ENCODE measurements around the gene ETV3. TPM values are rescaled to one million over a fixed set of nuclear protein-coding genes. Genes with fewer than 3 reads are reported as not detected.

The ETV3 gene
- total RNA-seq, 1 experiment from 2014 or later = 11.4 TPM

DNA sequence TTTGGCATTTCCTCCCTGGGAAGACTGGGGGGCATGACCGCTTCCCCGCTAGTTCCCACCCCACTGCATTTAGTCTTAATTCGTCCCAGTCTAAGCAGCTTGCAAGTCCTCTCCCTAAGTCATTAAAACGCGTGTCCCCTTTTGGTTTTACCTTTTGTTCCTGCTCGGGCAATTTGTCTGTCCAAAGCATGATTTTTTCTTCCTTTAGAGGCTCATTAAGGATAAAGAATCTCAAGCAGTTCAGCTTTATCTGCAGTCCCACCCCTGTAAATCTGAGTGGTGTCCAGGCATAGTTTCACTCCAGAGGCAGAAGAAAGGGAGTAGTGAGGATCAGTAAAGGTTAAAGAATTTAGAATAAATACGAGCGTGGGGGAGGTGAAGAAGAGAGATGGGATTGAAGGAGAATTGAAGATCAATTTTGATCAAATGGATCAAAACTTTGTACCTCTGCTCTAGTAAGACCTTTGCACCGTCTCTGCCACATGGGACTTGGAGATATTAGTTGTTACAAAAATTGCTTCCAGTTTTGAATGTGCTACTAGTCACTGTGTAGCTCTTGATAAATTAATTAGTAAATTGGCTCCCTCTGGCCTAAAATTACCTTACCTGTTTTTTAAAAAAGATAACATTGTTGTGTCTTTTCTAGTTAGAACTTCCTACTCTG is 989 bp upstream of the ETV3 start:
- DNase-seq (ENCODE audit: low read depth) = no peak

DNA sequence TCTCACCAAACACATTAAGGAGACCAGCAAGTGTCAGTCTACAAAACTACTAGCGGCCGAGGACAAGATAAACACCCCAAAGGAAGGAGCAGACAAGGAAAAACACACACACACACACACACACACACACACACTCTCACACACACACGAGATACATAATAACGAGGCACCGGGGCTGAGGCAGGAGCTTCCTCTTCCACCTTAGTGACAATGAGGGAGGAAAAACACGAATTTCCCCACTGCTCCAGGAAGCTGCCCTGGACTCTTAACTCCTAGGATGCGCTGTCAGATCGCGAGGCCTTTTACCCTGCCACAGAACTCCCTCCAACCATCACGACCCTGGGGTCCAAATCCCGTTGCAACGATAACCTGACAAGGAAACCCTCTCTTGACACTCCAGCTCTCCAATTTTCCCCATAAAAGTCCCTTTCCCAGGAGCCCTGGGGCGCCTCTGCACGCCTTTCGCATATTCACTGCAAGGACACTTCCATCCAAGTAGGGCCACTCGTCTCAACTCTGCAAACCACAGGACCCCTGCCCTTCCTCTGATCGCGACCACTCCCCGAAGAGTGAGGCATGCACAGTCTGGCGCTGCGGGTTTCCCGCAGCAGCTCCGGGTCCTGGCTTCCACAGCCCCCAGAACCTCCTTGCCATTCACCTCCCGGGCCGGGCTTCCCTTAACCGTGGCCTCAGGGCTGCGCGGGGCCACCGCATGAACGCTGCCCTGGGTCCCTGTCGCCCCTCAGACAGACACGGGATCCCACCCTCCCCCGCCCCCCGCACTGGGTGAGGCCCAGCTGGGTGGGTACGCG is 581 bp downstream of the ETV3 start:
- peak; percentile 33 for DNase-seq (ENCODE audit: low read depth)

DNA sequence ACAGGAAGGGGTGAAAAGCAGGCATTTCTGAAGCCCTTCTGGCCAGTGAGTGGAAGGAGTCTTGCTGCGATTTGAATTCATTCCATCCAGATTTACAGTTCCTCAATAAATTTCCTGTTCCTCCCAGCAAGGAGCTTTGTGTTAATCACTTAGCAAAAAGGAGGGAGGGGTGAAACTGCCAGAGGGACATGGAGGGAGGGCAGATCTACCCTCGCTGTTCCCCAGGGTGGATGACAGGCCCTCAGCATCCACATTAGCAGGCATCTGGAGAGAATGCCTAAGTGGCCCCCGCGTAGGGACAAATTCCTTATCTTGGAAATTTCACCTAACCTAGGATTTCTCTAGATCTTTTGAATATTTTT is 1.2 kb downstream of the ETV3 start:
- peak; percentile 33 for DNase-seq (ENCODE audit: low read depth)

DNA sequence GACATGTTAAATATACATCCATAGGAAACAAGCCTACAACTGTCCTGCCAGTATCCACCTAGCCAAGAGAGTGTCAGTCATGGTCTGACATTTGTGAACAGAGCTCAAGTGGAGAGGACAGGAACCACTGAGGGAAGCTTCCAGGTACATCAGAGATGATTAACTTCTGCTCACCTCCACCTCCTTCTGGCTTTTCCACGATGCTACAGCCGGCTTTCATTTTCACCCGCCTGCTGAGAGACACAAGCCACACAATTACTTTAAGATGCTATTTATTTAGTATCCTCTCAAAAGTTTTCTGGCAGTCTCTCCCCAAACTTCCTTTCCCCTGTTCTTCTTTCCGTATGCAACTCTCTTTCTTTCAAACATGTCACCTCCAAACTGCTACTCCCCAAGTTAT is 2.1 kb downstream of the ETV3 start:
- no peak for DNase-seq (ENCODE audit: low read depth)

DNA sequence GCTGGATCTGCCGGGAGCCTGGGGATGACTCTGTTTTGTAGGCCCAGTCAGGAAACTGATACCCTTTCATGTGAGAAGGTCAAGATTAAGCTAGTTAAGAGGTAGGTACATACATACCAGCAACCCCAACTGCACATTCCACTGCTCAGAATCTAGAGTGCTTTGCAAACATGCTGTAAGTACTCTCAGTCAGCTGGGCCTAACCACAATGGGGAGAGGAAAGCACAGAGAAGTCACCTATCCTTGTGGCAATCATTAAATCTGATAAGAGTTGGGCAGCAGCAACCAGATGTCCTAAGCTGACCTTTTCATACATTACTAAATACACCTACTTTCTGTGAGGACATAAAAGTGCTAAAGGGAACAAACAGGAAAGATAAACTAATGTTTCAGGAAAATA is 2.5 kb downstream of the ETV3 start:
- no peak for DNase-seq (ENCODE audit: low read depth)

DNA sequence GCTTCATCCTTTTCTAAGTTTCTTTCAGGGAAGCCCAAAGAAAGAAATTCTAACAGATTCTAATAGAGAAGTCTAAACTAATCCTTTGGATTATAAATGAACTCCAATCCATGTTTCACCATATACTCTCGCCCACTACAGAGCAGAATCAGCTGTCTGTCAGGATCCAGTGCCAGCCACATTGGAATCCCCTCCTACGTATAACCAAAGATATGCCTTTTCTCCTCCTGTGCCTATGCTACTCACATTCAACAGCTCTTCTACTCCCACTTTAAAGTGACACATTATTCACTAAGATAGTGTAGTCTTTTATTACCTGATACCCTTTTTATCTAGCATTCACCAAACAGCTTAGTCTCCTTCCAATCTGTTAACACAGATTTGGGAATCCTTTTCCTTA is 3.1 kb downstream of the ETV3 start:
- DNase-seq (ENCODE audit: low read depth) = no peak

DNA sequence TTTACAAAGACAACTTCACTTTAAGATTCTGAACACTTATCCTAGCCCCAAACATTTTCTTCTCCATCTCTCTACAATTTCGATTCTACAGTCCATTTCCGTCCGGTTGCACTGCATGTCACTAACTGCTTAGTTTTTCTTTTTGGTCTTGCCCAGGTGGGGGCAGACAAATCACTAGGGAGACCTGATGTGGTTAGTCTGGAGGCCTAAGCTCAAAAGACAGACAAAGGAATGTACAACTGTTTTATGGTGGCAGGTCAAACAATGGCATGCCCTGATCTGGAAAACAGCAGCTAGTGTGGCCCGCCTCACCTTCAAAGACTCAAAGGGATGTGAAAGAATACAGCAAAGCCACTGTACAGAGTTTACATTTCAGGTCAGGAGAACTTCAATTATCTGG is 3.8 kb downstream of the ETV3 start:
- no peak for DNase-seq (ENCODE audit: low read depth)

DNA sequence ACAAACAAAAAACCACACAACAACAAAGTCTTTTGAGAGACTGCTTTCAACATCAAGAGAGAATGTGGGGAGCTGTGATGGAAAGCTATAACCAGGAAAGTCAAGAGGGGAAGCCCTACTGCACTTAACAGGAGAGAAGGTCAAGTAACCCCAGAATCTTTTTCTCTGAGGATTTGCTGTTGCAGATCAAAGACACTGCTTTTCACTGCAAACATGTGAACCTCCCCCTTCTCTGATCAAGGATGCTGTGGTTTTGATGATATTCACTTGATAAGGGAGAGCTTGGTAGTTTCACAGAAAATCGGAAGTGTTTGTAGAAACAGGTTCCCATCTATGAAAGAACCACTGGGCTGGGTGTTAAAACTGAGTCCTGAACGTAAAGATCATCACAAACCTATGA is 4.8 kb downstream of the ETV3 start:
- DNase-seq (ENCODE audit: low read depth) = no peak

DNA sequence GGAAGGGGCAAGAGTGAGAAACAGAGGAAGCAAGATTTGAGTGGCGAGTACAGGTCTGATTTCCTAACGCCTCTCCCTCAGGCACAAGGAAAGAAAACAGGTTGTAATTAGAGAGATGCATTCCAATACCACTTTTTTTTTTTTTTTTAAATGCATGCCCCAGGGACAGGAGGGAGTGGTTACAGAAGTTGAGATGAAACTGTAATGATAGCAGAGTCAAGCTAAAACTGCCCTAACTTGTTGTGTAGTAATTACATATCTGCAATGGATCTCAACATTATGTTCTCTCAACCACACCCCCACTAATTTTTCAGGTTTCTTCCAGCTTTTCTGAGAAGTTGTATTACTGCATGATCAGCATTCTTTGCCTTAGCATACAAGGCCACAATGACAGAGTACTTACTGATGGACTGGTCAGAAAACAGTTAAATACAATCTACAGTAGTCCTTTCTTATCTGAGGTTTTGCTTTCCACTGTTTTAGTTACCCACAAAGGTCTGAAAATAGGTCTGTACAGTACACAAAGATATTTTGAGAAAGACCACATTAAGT is 5.5 kb downstream of the ETV3 start:
- no peak for DNase-seq (ENCODE audit: low read depth)

DNA sequence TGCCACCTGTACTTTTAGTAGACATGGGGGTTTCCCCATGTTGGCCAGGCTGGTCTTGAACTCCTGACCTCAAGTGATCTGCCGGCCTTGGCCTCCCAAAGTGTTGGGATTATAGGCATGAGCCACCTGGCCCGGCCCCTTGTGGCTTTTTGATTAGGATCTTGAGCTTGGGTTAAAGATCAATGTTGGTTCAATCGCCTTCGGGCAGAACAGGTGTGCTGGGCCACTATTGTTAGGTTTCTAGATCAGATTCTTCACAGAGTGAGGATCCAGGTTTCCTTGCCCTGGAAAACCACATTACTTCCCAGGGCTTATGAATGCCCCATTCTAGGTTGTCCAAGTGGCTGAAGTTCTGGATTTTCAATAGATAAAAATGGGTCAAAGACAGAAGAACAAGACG is 6.1 kb downstream of the ETV3 start:
- DNase-seq (ENCODE audit: low read depth) = no peak

DNA sequence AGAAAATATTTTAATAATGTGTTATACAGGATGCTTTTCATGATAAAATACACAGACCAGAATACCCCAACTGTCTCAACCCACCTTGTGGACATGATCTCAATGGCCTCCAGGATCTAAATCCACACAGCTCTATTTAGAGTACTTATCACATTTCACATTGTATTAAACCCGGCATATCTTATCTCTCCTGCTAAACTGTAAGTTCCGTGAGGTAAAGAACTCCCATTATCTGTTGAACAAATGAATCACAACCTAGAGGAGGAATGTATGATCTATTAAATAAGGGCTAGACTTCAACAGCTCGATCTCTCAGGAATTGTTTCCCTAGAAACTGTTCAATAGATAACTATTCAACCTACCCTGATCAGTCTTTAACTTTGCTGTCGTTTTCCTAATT is 6.9 kb downstream of the ETV3 start:
- no peak for DNase-seq (ENCODE audit: low read depth)

DNA sequence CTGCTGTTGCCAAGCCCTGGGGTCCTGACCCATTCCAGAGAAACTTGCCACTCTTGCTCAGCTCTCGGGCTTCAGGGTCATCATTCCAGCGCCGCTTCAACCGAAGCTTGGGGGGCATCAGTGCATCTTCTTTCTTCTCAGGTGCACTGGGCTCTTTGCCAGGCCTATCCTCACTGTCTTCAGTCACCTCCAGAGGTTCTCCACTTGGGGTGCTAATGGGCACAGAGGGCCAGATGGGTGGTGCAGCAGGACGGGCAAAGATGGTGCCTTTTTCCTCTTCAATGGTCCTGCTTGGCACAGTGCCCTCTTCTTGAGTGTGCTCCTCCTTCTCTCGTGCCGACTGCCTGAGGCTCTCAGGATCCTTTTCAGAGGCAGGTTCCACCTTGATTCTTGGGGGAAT is 13.3 kb downstream of the ETV3 start:
- no peak for DNase-seq (ENCODE audit: low read depth)

DNA sequence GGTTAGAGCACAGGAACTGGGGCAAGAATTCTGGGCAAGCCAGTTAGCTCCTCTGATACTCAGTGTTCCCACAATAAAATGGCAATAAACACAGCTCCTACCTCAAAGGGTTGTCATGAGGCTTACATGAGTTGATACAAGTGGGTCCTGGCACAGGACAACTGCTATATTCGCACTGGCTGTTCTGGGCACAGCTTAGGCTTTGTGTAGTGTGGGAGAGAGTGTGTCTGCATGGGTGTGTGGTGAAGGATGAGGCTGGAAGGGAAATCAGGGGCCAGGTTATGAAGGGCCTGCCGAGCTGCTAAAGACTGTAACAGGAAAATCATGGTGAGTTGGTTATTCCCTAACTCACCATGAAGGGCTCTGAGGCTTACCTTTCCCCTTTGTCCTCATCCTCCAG is 18.7 kb downstream of the ETV3 start:
- DNase-seq (ENCODE audit: low read depth) = no peak

DNA sequence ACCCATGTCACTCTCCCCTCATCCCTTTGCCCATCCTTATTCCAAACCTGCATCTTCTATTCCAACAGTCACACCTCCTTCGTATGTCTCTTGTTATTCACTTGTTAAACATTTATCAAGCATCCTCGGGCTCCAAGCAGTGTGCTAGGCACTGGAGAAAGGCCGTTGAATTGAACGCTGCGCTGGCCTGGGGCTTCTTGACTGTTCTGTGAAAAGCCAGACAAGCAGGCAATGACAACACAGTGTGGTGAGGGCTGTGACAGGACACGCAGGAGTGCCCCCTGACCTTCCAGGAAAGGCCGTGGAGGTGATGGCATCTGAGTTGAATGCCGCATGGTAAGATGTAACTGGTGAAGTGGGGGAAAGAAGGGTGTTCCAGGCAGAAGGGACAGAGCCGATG is 19.2 kb downstream of the ETV3 start:
- DNase-seq (ENCODE audit: low read depth) = no peak

DNA sequence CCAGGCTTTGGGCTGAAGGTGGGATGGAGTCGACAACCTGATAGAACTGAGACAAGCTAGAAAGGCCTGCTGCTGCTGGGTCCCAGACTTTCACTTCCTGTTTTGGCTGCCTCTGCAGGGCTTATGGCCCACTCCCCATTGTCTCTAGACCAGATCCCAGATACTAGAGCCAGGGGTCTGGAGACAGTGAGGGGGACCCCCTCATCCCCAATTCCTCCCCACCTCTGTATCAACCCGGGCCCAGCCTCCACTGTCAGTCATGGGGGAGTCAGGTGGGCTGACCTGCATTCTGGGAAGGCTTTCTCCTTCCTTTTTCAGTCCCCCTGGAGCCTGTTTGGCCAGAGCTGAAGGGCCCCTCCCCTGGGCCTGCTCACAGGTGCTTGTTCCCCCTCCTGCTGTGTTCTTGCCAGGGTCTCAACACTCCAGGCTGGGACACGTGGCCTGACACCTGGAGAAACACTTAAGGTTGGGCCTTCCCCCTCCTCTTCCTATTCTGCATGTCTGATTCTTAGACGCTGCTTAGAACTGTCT is 20.6 kb downstream of the ETV3 start:
- no peak for DNase-seq (ENCODE audit: low read depth)

DNA sequence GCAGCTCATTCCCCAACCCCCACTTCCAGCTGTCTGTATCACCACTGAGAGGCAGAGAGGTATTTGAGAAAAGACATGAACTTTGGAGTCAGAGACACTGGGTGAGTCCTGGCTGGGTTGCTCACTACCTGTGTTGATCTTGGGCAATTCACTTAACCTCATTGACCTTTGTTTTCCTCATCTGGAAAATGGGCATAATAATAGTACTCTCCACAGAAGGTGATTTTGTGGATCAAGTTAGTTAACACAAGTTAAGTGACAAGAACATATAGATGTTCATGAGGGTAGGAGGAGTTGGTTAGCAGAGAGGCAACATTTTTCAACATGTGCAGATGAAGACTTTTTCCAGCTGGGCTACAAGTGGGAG is 21.5 kb downstream of the ETV3 start:
- DNase-seq (ENCODE audit: low read depth) = no peak

DNA sequence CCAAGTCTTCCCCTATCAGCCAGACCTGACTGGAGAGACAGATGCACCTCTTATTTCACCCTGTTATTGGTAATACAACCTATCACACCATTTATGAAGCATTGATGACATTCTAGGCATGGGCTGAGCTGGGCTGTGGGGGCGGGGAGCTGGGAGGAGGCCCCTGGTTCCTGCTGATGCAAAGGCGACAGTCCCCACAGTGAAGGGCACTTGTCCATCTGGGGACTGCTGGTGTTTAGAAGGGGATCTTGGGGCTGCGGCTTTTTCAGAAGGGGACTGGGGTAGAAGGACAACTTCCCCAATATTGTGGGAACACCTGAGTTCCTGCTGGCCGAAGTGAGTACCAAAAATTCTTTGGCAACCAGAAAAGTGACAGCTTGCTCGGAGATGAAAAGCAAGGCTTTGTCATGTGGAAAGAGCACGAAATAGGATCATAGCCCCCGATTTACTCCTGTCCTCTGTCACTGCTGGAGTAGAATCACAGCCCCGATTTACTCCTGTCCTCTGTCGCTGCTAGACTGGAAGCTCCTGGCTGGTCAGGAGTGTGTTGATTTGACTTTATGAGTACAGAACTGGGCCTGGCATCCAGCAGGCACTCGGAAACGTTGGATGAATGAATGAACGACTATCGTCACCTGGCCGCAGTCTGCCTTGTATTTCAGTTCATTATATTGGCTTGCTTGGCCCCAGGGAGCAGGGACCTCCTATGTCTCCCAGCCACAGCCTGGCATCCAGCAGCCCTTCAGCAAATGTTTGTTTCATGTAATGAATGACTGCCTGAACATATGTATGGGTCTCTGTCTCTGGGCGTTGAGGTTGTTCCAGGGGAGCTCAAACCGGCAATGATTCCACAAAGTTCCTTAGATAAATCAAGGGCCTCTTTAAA is 22.1 kb downstream of the ETV3 start:
- no peak for DNase-seq (ENCODE audit: low read depth)

DNA sequence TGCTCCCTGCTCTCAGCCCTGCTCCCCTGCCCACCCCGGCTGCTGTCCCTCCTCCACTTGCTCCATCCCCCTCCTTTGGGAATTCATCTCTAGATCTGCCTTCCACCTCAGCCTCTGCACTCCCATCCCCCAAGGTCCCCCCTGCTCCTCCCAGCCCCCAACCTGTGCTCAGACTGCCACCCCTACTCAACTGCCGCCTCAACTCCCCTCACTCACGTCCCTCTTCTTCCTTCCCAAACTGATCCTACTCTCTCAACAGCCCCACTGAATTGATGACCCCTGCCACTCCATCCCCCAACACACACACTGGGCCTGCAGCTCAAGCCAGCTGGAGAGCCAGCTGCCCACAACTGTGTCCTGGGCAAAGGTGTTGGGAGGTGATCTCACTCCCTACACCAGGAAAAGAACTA is 22.8 kb downstream of the ETV3 start:
- no peak for DNase-seq (ENCODE audit: low read depth)

DNA sequence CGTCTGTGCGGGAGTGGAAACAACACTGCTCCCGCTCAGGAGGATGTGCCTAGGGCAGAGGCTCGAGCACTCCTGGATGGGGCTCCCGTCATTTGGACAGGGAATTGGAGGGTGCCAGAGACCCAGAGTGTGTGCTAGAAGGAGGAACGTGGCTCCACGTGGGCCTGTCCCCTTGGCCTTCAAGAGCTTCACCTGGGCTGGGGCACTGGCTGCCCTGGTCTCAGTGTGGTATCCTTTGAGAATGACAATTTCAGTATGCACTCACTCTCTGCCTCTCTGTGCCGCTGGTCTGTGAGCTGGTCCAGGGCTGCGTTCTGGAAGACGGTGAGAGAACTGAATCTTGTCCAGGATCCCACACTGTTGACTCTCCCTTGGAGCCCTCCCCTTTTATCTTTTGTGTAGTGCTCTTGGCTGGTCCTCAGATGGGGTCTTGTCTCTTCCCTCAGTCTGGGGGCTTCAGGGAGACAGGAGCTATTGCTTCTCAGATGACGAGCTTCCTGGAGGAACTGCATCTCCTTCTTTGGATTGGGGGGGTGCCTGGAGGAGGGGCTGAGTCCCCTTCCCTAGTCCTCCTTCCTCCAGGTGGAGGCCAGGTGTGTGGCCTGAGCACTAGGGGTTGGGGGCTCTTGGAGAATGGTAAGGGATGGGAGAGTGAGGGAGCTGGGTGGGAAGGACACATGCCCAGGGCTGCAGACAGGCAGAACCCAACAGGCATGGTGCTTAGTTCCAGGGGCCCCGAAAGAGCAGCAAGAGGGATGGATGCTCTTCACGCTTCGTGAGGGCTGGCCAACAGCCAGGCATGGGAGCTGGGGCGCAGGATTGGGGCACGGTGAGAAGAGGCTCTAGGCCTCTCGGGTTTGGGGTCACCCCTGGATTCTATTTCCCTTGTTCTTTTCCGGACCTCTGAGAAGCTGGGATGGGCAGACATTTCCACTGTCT is 23.7 kb downstream of the ETV3 start:
- DNase-seq (ENCODE audit: low read depth) = no peak

DNA sequence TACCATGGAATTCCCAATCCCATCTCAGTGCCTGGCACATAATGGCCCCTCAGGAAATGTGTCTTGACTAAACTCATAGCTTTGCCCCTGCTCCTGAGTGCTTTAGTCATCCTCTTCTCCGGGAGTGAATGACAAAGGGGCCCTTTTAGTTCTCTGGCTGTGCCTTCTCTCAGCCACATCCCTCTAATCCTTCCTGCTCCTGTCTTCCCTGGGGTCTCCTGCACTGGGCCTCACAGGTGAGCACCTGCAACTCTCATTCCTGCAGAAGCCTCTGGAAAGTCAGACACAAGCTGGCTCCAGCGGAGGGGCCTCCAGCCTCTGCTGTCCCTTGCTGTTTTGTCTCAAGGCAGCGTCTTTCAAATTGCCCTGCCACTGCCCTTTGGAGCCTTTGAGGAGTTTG is 24.6 kb downstream of the ETV3 start:
- DNase-seq (ENCODE audit: low read depth) = no peak

DNA sequence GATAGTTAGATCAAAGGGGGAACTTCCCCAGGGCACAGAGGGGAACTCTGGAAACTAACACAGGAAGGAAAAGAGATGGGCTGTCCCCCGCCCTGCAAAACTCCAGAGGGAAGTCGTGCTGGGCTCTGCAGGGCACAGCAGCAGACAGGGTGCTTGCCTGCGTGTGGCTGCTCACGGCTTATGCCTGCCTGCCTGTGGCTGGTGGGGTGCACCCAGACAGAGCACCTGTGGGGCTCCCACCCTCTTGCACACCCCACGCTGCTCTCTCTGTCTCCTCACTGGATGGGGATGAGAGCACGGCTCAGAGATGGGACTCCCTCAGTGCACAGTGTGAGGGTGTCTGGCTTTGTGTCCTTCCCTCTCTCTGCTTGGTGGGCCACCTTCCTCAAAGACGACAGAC is 25.1 kb downstream of the ETV3 start:
- no peak for DNase-seq (ENCODE audit: low read depth)
